IPS DF 6.9 (cell line): Measurements from ENCODE around the gene COL7A1.

Experiments used
- DNase-seq: peaks from one replicate; pipeline ENCODE4 v3.0.0-alpha.2; 2013; ENCODE audit warnings: low read depth, low spot score
- H3K27ac ChIP-seq: one replicate; pipeline ENCODE4 v1.5.1; 2013; ENCODE audit warnings: low read length, control low read depth
- H3K27me3 ChIP-seq: 2 replicates; pipeline ENCODE4 v1.6.1; 2013; ENCODE audit warnings: mild to moderate bottlenecking, low read length; ENCODE audit not compliant: control insufficient read depth, insufficient read depth
- H3K36me3 ChIP-seq: 2 replicates; pipeline ENCODE4 v1.6.1; 2013; ENCODE audit warnings: low read length; ENCODE audit not compliant: control insufficient read depth, insufficient read depth
- H3K4me1 ChIP-seq: 2 replicates; pipeline ENCODE4 v1.6.1; 2013; ENCODE audit warnings: low read length; ENCODE audit not compliant: control insufficient read depth, insufficient read depth
- H3K4me3 ChIP-seq: 2 replicates; pipeline ENCODE4 v1.5.1; 2013; ENCODE audit warnings: mild to moderate bottlenecking, low read length
- H3K9me3 ChIP-seq: 2 replicates; pipeline ENCODE4 v1.6.1; 2013; ENCODE audit warnings: low read length, inconsistent platforms; ENCODE audit not compliant: control insufficient read depth, insufficient read depth
- WGBS: extraction: QIAGEN DNeasy Blood & Tissue Kit; methylation state at CpG from one replicate; pipeline ENCODE4 v1.1.7; 2013; ENCODE audit warnings: mixed read lengths, missing lambda C conversion rate; ENCODE audit not compliant: insufficient read length, insufficient coverage; 5-methylcytosine and 5-hydroxymethylcytosine counted together

COL7A1 gene

GRCh38 chr3:48519277-48519643, 75.9 kb downstream of the COL7A1 start:
- Histone ChIP-seq H3K4me1 (no peaks in the 10 kb centered on the region), H3K27me3 (no peaks in the 10 kb centered on the region), H3K9me3 (no peaks in the 10 kb centered on the region), H3K4me3 (no peak overlapping the region), H3K36me3 (peaks cover 10% of the 10 kb centered on the region), H3K27ac (no peak overlapping the region)
- no CpG with 5 or more reads among the region's 9 CpGs for WGBS
- no peak for DNase-seq

- H3K9me3 ChIP-seq = no peaks in the 10 kb centered on the region
- no peaks in the 10 kb centered on the region for H3K4me1 ChIP-seq
- H3K27ac ChIP-seq = no peak overlapping the region
- no peaks in the 10 kb centered on the region for H3K27me3 ChIP-seq
- peaks cover 10% of the 10 kb centered on the region for H3K36me3 ChIP-seq
- DNase-seq = no peak
- no CpG with 5 or more reads among the region's 12 CpGs for WGBS
- no peak overlapping the region for H3K4me3 ChIP-seq
Measured at GRCh38 chr3:48518638-48519276, 76.4 kb downstream of the COL7A1 start.

- DNase-seq = no peak
- no peak overlapping the region for H3K4me3 ChIP-seq
- H3K27me3 ChIP-seq = no peaks in the 10 kb centered on the region
- peaks cover 10% of the 10 kb centered on the region for H3K36me3 ChIP-seq
- H3K4me1 ChIP-seq = no peaks in the 10 kb centered on the region
- H3K27ac ChIP-seq = no peak overlapping the region
- H3K9me3 ChIP-seq = no peaks in the 10 kb centered on the region
- no CpG with 5 or more reads among the region's 6 CpGs for WGBS
Measured at GRCh38 chr3:48518069-48518468, 77.1 kb downstream of the COL7A1 start.

GRCh38 chr3:48516571-48516970, 78.6 kb downstream of the COL7A1 start:
- no CpG with 5 or more reads among the region's 8 CpGs for WGBS
- Histone ChIP-seq H3K4me3 (no peak overlapping the region), H3K27me3 (no peaks in the 10 kb centered on the region), H3K4me1 (no peaks in the 10 kb centered on the region), H3K9me3 (no peaks in the 10 kb centered on the region), H3K27ac (no peak overlapping the region), H3K36me3 (peaks cover 10% of the 10 kb centered on the region)
- DNase-seq = no peak

- peaks cover 10% of the 10 kb centered on the region for H3K36me3 ChIP-seq
- WGBS = no CpG with 5 or more reads among the region's 8 CpGs
- DNase-seq = no peak
- H3K27me3 ChIP-seq = no peaks in the 10 kb centered on the region
- H3K27ac ChIP-seq = no peak overlapping the region
- H3K4me1 ChIP-seq = no peaks in the 10 kb centered on the region
- no peak overlapping the region for H3K4me3 ChIP-seq
- no peaks in the 10 kb centered on the region for H3K9me3 ChIP-seq
Measured at GRCh38 chr3:48514431-48515227, 80.5 kb downstream of the COL7A1 start.
